ENCODE results near the gene OAT.

The OAT gene

DNA sequence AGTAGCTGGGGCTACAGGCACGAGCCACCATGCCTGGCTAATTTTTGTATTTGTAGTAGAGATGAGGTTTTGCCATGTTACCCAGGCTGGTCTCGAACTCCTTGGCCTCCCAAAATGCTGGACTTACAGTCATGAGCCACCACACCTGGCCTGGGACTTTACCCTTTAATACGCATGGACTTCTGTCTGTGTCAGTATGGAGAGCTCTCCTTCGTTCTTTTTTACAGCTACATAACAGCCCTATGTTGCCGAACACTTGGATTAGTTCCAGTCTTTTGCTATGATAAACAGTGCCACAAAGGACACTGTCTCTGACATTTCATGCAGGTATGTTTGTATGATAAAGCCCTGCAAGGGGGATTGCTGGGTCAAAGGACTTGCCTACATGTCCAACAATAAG, 10.9 kb upstream of the OAT start:
- TF ChIP-seq, protein P1, sequence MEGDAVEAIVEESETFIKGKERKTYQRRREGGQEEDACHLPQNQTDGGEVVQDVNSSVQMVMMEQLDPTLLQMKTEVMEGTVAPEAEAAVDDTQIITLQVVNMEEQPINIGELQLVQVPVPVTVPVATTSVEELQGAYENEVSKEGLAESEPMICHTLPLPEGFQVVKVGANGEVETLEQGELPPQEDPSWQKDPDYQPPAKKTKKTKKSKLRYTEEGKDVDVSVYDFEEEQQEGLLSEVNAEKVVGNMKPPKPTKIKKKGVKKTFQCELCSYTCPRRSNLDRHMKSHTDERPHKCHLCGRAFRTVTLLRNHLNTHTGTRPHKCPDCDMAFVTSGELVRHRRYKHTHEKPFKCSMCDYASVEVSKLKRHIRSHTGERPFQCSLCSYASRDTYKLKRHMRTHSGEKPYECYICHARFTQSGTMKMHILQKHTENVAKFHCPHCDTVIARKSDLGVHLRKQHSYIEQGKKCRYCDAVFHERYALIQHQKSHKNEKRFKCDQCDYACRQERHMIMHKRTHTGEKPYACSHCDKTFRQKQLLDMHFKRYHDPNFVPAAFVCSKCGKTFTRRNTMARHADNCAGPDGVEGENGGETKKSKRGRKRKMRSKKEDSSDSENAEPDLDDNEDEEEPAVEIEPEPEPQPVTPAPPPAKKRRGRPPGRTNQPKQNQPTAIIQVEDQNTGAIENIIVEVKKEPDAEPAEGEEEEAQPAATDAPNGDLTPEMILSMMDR (IDR thresholded peaks at IDR 0.05; ENCODE audit: control insufficient read depth, extremely low read depth, insufficient read depth): no peak
- H3K4me3 ChIP-seq (ENCODE audit: low read depth, low read length): no peak overlapping the region
- DNase-seq (ENCODE audit: low read depth): no peak

DNA sequence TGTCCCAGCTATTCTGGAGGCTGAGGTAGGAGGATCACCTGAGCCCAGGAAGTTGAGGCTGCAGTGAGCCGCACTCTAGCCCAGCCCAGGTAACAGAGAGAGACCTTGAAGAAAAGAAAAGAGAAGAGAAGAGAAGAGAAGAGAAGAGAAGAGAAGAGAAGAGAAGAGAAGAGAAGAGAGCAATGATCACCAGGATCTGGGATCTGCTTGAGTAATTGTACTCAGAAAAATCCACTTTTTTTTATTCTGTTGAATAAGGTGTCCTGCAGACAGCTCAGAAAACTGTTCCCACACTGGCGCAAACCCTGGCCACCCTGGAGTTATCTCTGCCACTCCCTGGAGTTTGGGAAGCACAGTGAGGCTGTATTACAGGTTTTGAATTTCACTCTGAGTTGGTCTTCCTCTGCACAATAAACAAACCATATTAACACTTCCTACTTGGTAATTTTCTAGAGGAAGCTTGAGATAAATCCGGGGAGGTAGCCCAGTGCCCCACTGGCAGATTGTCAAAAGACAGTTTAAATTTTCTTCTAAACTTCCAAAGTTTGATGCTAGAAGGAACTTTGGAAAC, 9.6 kb upstream of the OAT start:
- no peak for DNase-seq (ENCODE audit: low read depth)
- H3K4me3 ChIP-seq (ENCODE audit: low read depth, low read length): no peak overlapping the region
- TF ChIP-seq, protein P1 (IDR thresholded peaks at IDR 0.05; ENCODE audit: control insufficient read depth, extremely low read depth, insufficient read depth): no peak

GRCh38 chr10:124425227-124425962, 6.7 kb upstream of the OAT start:
- no peak for DNase-seq (ENCODE audit: low read depth)
- H3K4me3 ChIP-seq (ENCODE audit: low read depth, low read length): no peak overlapping the region
- TF ChIP-seq, protein P1 (IDR thresholded peaks at IDR 0.05; ENCODE audit: control insufficient read depth, extremely low read depth, insufficient read depth): no peak

- DNase-seq (ENCODE audit: low read depth): no peak
- no peak overlapping the region for H3K4me3 ChIP-seq (ENCODE audit: low read depth, low read length)
- TF ChIP-seq, protein P1 (IDR thresholded peaks at IDR 0.05; ENCODE audit: control insufficient read depth, extremely low read depth, insufficient read depth): no peak
These were observed 5.1 kb upstream of the OAT start for GRCh38 chr10:124423813-124424212.

- H3K4me3 ChIP-seq (ENCODE audit: low read depth, low read length): no peak overlapping the region
- TF ChIP-seq, protein P1 (IDR thresholded peaks at IDR 0.05; ENCODE audit: control insufficient read depth, extremely low read depth, insufficient read depth): no peak
- no peak for DNase-seq (ENCODE audit: low read depth)
These were observed 4.0 kb upstream of the OAT start for GRCh38 chr10:124422742-124423141.

DNA sequence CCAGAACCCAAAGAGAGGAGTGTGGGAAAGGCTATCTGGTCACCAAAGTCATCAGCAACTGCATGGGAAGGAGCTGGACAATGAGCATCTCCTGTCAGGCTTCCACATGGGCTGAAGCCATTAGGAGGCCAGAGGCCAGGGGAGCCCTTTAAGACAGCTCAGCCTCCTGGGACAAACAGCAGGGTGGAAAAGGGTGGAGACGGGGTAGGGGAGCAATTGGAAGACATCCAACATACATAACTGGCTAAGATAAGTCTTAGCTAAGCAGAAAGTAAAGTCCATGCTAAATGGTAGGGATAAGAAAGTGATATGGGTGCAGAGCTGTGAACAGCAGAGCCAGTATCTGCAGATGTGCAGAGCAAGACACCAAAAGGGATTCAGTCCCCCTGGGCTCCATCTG, 1.5 kb upstream of the OAT start:
- TF ChIP-seq, protein P1 (IDR thresholded peaks at IDR 0.05; ENCODE audit: control insufficient read depth, extremely low read depth, insufficient read depth): no peak
- no peak for DNase-seq (ENCODE audit: low read depth)
- no peak overlapping the region for H3K4me3 ChIP-seq (ENCODE audit: low read depth, low read length)

- no peak overlapping the region for H3K4me3 ChIP-seq (ENCODE audit: low read depth, low read length)
- DNase-seq (ENCODE audit: low read depth): no peak
These were observed 912 bp upstream of the OAT start for GRCh38 chr10:124419635-124420034.

More at GRCh38 chr10:124419635-124420034, 912 bp upstream of the OAT start:
- TF ChIP-seq, protein P1 (IDR thresholded peaks at IDR 0.05; ENCODE audit: control insufficient read depth, extremely low read depth, insufficient read depth): no peak

Data from LNCaP clone FGC (cell line).